ENCODE data around the gene ABHD4.

ABHD4 gene

GRCh38 chr14:22622255-22622654, 24.2 kb downstream of the ABHD4 start:
- in situ Hi-C loops (cut with MboI; ENCODE audit: low sequenced_read_pairs, unreplicated experiment): no loop called here
- DNase-seq (ENCODE audit: low spot score): no peak
- TF ChIP-seq CTCF (IDR thresholded peaks at IDR 0.05; ENCODE audit: borderline replicate concordance, control extremely low read depth, extremely low read depth, insufficient read depth, missing control alignments): no peak

- DNase-seq (ENCODE audit: low spot score): no peak
- in situ Hi-C loops (cut with MboI; ENCODE audit: low sequenced_read_pairs, unreplicated experiment): no loop called here
- TF ChIP-seq CTCF (IDR thresholded peaks at IDR 0.05; ENCODE audit: borderline replicate concordance, control extremely low read depth, extremely low read depth, insufficient read depth, missing control alignments): no peak
Measured at GRCh38 chr14:22623047-22623446, 24.9 kb downstream of the ABHD4 start.

- TF ChIP-seq CTCF (IDR thresholded peaks at IDR 0.05; ENCODE audit: borderline replicate concordance, control extremely low read depth, extremely low read depth, insufficient read depth, missing control alignments): no peak
- DNase-seq (ENCODE audit: low spot score): no peak
- in situ Hi-C loops (cut with MboI; ENCODE audit: low sequenced_read_pairs, unreplicated experiment): no loop called here
Measured at GRCh38 chr14:22626590-22626989, 28.5 kb downstream of the ABHD4 start.

GRCh38 chr14:22627506-22628263, 29.6 kb downstream of the ABHD4 start:
- no peak for TF ChIP-seq CTCF (IDR thresholded peaks at IDR 0.05; ENCODE audit: borderline replicate concordance, control extremely low read depth, extremely low read depth, insufficient read depth, missing control alignments)
- in situ Hi-C loops (cut with MboI; ENCODE audit: low sequenced_read_pairs, unreplicated experiment): no loop called here
- DNase-seq (ENCODE audit: low spot score): no peak

GRCh38 chr14:22629361-22629760, 31.3 kb downstream of the ABHD4 start:
- in situ Hi-C loops (cut with MboI; ENCODE audit: low sequenced_read_pairs, unreplicated experiment): no loop called here

GRCh38 chr14:22630066-22630465, 32.0 kb downstream of the ABHD4 start:
- no peak for TF ChIP-seq CTCF (IDR thresholded peaks at IDR 0.05; ENCODE audit: borderline replicate concordance, control extremely low read depth, extremely low read depth, insufficient read depth, missing control alignments)
- in situ Hi-C loops (cut with MboI; ENCODE audit: low sequenced_read_pairs, unreplicated experiment): no loop called here
- no peak for DNase-seq (ENCODE audit: low spot score)

More at GRCh38 chr14:22629361-22629760, 31.3 kb downstream of the ABHD4 start:
- no peak for DNase-seq (ENCODE audit: low spot score)
- TF ChIP-seq CTCF (IDR thresholded peaks at IDR 0.05; ENCODE audit: borderline replicate concordance, control extremely low read depth, extremely low read depth, insufficient read depth, missing control alignments): no peak

Data from GM13976 (cell line).